Right lobe of liver (tissue), 6 donors: ENCODE measurements around the gene PTOV1. TPM values are rescaled to one million over a fixed set of nuclear protein-coding genes. Genes with fewer than 3 reads are reported as not detected.

Source experiments
- ATAC-seq, 4 donors: fragments of 200-7000 bp; cut with Tn5 transposase; one replicate each; pipeline ENCODE4 v1.9.1; 2020; ENCODE audit warnings: mild to moderate bottlenecking in 4 of 4, moderate library complexity in 4 of 4
- DNase-seq, 3 donors: peaks; one replicate each; pipeline ENCODE4 v3.0.0-alpha.2; 2020
- H3K27ac ChIP-seq, 3 donors: fragments of 200-600 bp; one replicate each; pipeline ENCODE4 v1.8.0; 2022
- H3K27me3 ChIP-seq, 2 donors: fragments of 200-600 bp; one replicate each; pipeline ENCODE4 v1.8.0; 2022
- H3K36me3 ChIP-seq, 4 donors: fragments of 200-600 bp; sonication (generic) in 1 of 4; one replicate each; pipeline versions ENCODE4 v1.5.1 to v1.8.0; 2017 to 2022; ENCODE audit warnings: control low read depth in 1 of 4
- H3K4me1 ChIP-seq, 4 donors: fragments of 200-600 bp; sonication (generic) in 1 of 4; one replicate each; pipeline versions ENCODE4 v1.5.1 to v1.8.0; 2017 to 2022; ENCODE audit warnings: control low read depth in 1 of 4
- H3K4me3 ChIP-seq, 3 donors: fragments of 200-600 bp; one replicate each; pipeline ENCODE4 v1.8.0; 2022
- H3K9me3 ChIP-seq, 4 donors: fragments of 200-600 bp; sonication (generic) in 1 of 4; one replicate each; pipeline versions ENCODE4 v1.5.1 to v1.8.0; 2017 to 2022; ENCODE audit warnings: control low read depth in 1 of 4
- CTCF ChIP-seq, 4 donors: fragments of 200-600 bp in 3 of 4; fragments of 450-650 bp in 1 of 4; IDR thresholded peaks; one replicate each; pipeline versions ENCODE4 v1.5.1 to v1.8.0; 2016 to 2022; ENCODE audit warnings: antibody characterized with exemption in 4 of 4, mild to moderate bottlenecking in 2 of 4
- POLR2A ChIP-seq: fragments of 450-650 bp; IDR thresholded peaks from one replicate; pipeline ENCODE4 v1.6.1; 2017; ENCODE audit warnings: antibody characterized with exemption, mild to moderate bottlenecking
- WGBS: methylation state at CpG from one replicate; pipeline ENCODE4 v1.1.6; 2018; ENCODE audit warnings: low coverage, low lambda C conversion rate; ENCODE audit not compliant: insufficient coverage; ENCODE audit errors: missing lambda C conversion rate; 5-methylcytosine and 5-hydroxymethylcytosine counted together
- intact Hi-C, 2 donors: fragments of 100-400 bp; cut with DNase I; formaldehyde crosslinking; loops; one replicate each; pipeline versions ENCODE4 v1.11.2 to v1.14.1; 2022
- total RNA-seq, 6 experiments: library from RNA; depleted of rRNA in 2 of 6; stranded (reverse); fragments of >200 nt in 2 of 6; fragmentation: NEBNext Ultra II Directional in 3 of 6; extraction: Animal tissue kit (Norgen Biotek cat#: 25700) in 3 of 6; gene quantifications; one replicate each; pipeline versions ENCODE4 v1.1.0 to v1.2.4, GENCODE V29; 2016 to 2023
- donor health status: DM: no; HTN: yes; CAD: no.
- donor health status: DM: no; HTN: no; CAD: no.
- donor health status: DM: no; HTN: no; CAD: no.
- donor health status: DM: no; HTN: yes; CAD: no.
- donor health status: DM: no; HTN: yes; CAD: no.

The PTOV1 gene
- total RNA-seq, 6 experiments from 2014 or later = 44.4 to 93.0 (median 69.6) TPM

DNA sequence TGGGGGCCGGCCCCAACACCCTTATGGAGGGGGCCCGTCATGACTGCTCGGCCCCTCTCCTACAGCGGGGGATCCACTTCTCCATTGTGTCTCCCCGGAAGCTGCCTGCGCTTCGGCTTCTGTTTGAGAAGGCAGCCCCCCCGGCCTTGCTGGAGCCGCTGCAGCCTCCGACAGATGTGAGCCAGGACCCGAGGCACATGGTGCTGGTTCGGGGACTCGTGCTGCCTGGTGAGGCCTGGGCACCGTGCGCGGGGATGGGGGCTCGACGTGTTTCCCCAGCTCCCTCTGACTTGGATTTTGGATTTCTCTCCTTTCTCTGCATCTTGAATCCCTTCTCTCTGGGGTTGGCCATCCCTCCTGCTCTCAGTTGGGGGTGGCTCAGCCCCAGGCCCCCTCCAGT, 21.2 kb upstream of the PTOV1 start:
- no peak overlapping the region for H3K4me3 ChIP-seq
- H3K27ac ChIP-seq = no peak overlapping the region
- H3K4me1 ChIP-seq = no peaks in the 10 kb centered on the region
- no CpG with 5 or more reads among the region's 18 CpGs for WGBS
- ATAC-seq (no peak), DNase-seq (no peak)
- H3K27me3 ChIP-seq = no peaks in the 10 kb centered on the region
- intact Hi-C loops = no loop called here
- no peaks in the 10 kb centered on the region for H3K9me3 ChIP-seq
- TF ChIP-seq POLR2A = no peak
- TF ChIP-seq CTCF (IDR thresholded peaks at IDR 0.05) = no peak
- H3K36me3 ChIP-seq = peaks cover 0 to 15% (median 3%) of the 10 kb centered on the region in 4 donors

DNA sequence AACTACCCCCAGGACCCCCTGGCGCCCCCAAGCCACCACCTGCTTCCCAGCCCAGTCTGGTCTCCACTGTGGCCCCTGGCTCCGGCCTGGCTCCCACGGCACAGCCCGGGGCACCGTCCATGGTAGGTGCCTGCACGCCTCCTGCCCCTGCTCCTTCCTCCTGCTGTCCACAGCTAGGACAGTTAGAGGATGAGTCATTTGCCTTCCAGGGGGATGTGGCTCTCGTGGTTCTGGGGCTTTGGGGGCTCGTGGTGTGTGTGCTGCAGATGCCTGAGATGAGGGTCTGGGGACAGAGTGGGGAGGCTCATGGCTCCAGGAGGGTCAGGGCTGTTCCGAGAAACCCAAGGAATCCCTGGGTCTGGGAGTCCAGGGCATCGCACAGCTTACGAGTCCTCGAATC, 20.2 kb upstream of the PTOV1 start:
- Histone ChIP-seq H3K27me3 (no peaks in the 10 kb centered on the region), H3K4me1 (no peaks in the 10 kb centered on the region), H3K27ac (no peak overlapping the region), H3K9me3 (no peaks in the 10 kb centered on the region), H3K4me3 (no peak overlapping the region), H3K36me3 (peaks cover 0 to 21% (median 3%) of the 10 kb centered on the region in 4 donors)
- TF ChIP-seq CTCF (IDR thresholded peaks at IDR 0.05) = no peak
- TF ChIP-seq POLR2A = no peak
- intact Hi-C loops = no loop called here
- ATAC-seq (no peak), DNase-seq (no peak)
- 83% methylated on average over 2 of the region's 12 CpGs for WGBS

GRCh38 chr19:49831592-49831991, 19.4 kb upstream of the PTOV1 start:
- Histone ChIP-seq H3K4me3 (no peak overlapping the region), H3K4me1 (no peaks in the 10 kb centered on the region), H3K27me3 (no peaks in the 10 kb centered on the region), H3K9me3 (no peaks in the 10 kb centered on the region), H3K36me3 (peaks cover 0 to 23% (median 3%) of the 10 kb centered on the region in 4 donors), H3K27ac (no peak overlapping the region)
- ATAC-seq (no peak), DNase-seq (no peak)
- intact Hi-C loops = no loop called here
- WGBS = 70% methylated on average over 3 of the region's 8 CpGs
- TF ChIP-seq CTCF (IDR thresholded peaks at IDR 0.05) = no peak
- TF ChIP-seq POLR2A = no peak

DNA sequence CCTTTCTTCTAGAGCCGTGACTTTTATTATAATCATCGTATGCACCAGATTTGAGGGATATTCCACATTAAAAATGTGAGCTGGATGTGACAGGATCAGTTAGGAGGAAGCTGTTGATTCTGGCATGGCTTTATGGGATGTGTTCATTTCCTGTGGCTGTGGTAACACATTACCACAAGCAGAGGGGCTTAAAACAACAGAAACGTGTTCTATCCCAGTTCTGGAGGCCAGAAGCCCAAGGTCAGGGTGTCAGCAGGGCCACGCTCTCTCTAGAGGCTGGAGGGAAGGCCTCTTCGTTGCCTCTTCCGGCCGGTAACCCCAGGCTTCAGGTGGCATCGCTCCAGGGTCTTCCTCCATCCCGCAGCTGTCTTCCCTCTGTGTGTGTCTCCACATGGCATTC, 18.4 kb upstream of the PTOV1 start:
- Histone ChIP-seq H3K27ac (no peak overlapping the region), H3K27me3 (no peaks in the 10 kb centered on the region), H3K4me3 (no peak overlapping the region), H3K4me1 (no peaks in the 10 kb centered on the region), H3K36me3 (peaks cover 0 to 26% (median 3%) of the 10 kb centered on the region in 4 donors), H3K9me3 (no peaks in the 10 kb centered on the region)
- 61% methylated on average over 7 of the region's 9 CpGs for WGBS
- TF ChIP-seq CTCF (IDR thresholded peaks at IDR 0.05) = no peak
- TF ChIP-seq POLR2A = no peak
- ATAC-seq = no peak
- DNase-seq = no peak
- intact Hi-C loops = no loop called here

- Histone ChIP-seq H3K36me3 (peaks cover 0 to 27% (median 4%) of the 10 kb centered on the region in 4 donors), H3K4me1 (no peaks in the 10 kb centered on the region), H3K27me3 (no peaks in the 10 kb centered on the region), H3K9me3 (no peaks in the 10 kb centered on the region), H3K27ac (no peak overlapping the region), H3K4me3 (no peak overlapping the region)
- intact Hi-C loops = no loop called here
- DNase-seq = no peak
- 100% methylated on average over 1 of the region's 7 CpGs for WGBS
- ATAC-seq = no peak
- TF ChIP-seq CTCF (IDR thresholded peaks at IDR 0.05) (no peak), POLR2A (no peak)
These were observed 17.4 kb upstream of the PTOV1 start for GRCh38 chr19:49833599-49833998.
